Caco-2 (cell line): Measurements from ENCODE around the gene ATAD3B. TPM values are rescaled to one million over a fixed set of nuclear protein-coding genes. Genes with fewer than 3 reads are reported as not detected.

Source experiments
- BruUV-seq: library from RNA; stranded (reverse); fragments of 400-500 nt; replicated peaks from 2 replicates; lab custom pipeline; 2021; lab: Mats Ljungman, UMichigan
- CTCF ChIA-PET: fragments of 300-600 bp; sonication (Branson Sonifier 250); formaldehyde crosslinking; loops from one replicate; lab custom pipeline; 2022; ENCODE audit warnings: antibody characterized with exemption; lab: Charles Lee
- POLR2A ChIA-PET: fragments of 300-600 bp; sonication (Branson Sonifier 250); formaldehyde crosslinking; loops from one replicate; lab custom pipeline; 2022; ENCODE audit warnings: antibody characterized with exemption; lab: Charles Lee
- DNase-seq, 2 experiments: peaks; one replicate each; pipeline versions ENCODE4 v3.0.0 to v3.0.0-alpha.2; 2020 to 2022
- H3K27me3 ChIP-seq: replicated peaks from 2 replicates; pipeline ENCODE4 v1.6.0; 2011; ENCODE audit warnings: low read length; ENCODE audit not compliant: control insufficient read depth, insufficient read depth
- H3K36me3 ChIP-seq: 2 replicates; pipeline ENCODE4 v1.5.1; 2011; ENCODE audit warnings: low read length; ENCODE audit not compliant: control insufficient read depth, insufficient read depth
- H3K4me1 ChIP-seq: fragments of 250-450 bp; sonication (Bioruptor Pico); 2 replicates; pipeline ENCODE4 v1.5.1; 2020; ENCODE audit warnings: mild to moderate bottlenecking
- H3K4me3 ChIP-seq: 2 replicates; pipeline ENCODE4 v1.5.1; 2011; ENCODE audit warnings: low read depth, mild to moderate bottlenecking, control low read depth, low read length
- H3K9me3 ChIP-seq: fragments of 250-450 bp; sonication (Bioruptor Pico); 2 replicates; pipeline ENCODE4 v1.5.1; 2020; ENCODE audit warnings: mild to moderate bottlenecking, moderate library complexity
- H3K27ac Mint-ChIP-seq: one replicate; pipeline ENCODE4 v1.8.0; 2022; ENCODE audit warnings: mixed read lengths; ENCODE audit not compliant: unreplicated experiment
- H3K27me3 Mint-ChIP-seq: one replicate; pipeline ENCODE4 v1.8.0; 2022; ENCODE audit warnings: mixed read lengths; ENCODE audit not compliant: insufficient read depth, unreplicated experiment
- H3K36me3 Mint-ChIP-seq: one replicate; pipeline ENCODE4 v1.8.0; 2022; ENCODE audit warnings: mild to moderate bottlenecking, mixed read lengths; ENCODE audit not compliant: insufficient read depth, unreplicated experiment
- H3K4me1 Mint-ChIP-seq: one replicate; pipeline ENCODE4 v1.8.0; 2022; ENCODE audit warnings: low read depth, mixed read lengths; ENCODE audit not compliant: unreplicated experiment
- H3K4me3 Mint-ChIP-seq: one replicate; pipeline ENCODE4 v1.8.0; 2022; ENCODE audit warnings: mild to moderate bottlenecking, moderate library complexity, mixed read lengths; ENCODE audit not compliant: unreplicated experiment
- H3K9me3 Mint-ChIP-seq: one replicate; pipeline ENCODE4 v1.8.0; 2022; ENCODE audit warnings: mixed read lengths; ENCODE audit not compliant: unreplicated experiment
- CTCF ChIP-seq, 2 experiments: fragments of 200-600 bp in 1 of 2; IDR thresholded peaks; 1 replicate in 1 of 2; 2 replicates in 1 of 2; pipeline versions ENCODE4 v1.5.1 to v1.8.0; 2011 to 2022; ENCODE audit warnings: antibody characterized with exemption in 1 of 2, control low read depth in 1 of 2, inconsistent platforms in 1 of 2, low read depth in 1 of 2, low read length in 1 of 2, mild to moderate bottlenecking in 1 of 2, moderate library complexity in 1 of 2; ENCODE audit not compliant: insufficient read depth in 1 of 2, severe bottlenecking in 1 of 2, unreplicated experiment in 1 of 2
- intact Hi-C: fragments of 100-400 bp; cut with micrococcal nuclease; formaldehyde crosslinking; loops from one replicate; pipeline ENCODE4 v1.10.0; 2022; ENCODE audit not compliant: unreplicated experiment
- total RNA-seq: library from RNA; stranded (reverse); gene quantifications from 2 replicates; pipeline ENCODE4 v1.2.3, GENCODE V29; 2022

ATAD3B gene
- total RNA-seq, 1 experiment from 2014 or later, result 48.1 TPM

GRCh38 chr1:1429671-1430073 is 41.9 kb upstream of the ATAD3B start:
- Mint-ChIP-seq H3K4me3 (no peak overlapping the region), H3K27ac (peak overlapping the region; percentile 59), H3K4me1 (peaks cover 5% of the 10 kb centered on the region), H3K36me3 (peaks cover 2% of the 10 kb centered on the region), H3K27me3 (no peaks in the 10 kb centered on the region), H3K9me3 (no peaks in the 10 kb centered on the region)
- CTCF ChIA-PET, result no interaction called here
- Histone ChIP-seq H3K36me3 (no peaks in the 10 kb centered on the region), H3K9me3 (no peaks in the 10 kb centered on the region), H3K4me3 (no peak overlapping the region), H3K27me3 (no peaks in the 10 kb centered on the region), H3K4me1 (peaks cover 56% of the 10 kb centered on the region)
- BruUV-seq, result no TSS peak
- TF ChIP-seq CTCF (IDR thresholded peaks at IDR 0.05; ENCODE audit: insufficient read depth in 1 of 2, low read depth in 1 of 2, low read length in 1 of 2, severe bottlenecking in 1 of 2, unreplicated experiment in 1 of 2), result no peak
- DNase-seq, result no peak
- POLR2A ChIA-PET, result no interaction called here
- intact Hi-C loops, result loop anchor here (5.0 kb wide), 1 partner anchor 32 kb away; the partner anchor contains the start of gene CCNL2

- no peak overlapping the region for H3K4me3 Mint-ChIP-seq
- intact Hi-C loops, result loop anchor here (5.0 kb wide), 1 partner anchor 33 kb away; the partner anchor contains the start of gene CCNL2
- peaks cover 8% of the 10 kb centered on the region for H3K36me3 Mint-ChIP-seq
Observed at GRCh38 chr1:1430114-1430982, 41.2 kb upstream of the ATAD3B start.

More at GRCh38 chr1:1430114-1430982, 41.2 kb upstream of the ATAD3B start:
- Histone ChIP-seq H3K27me3 (no peaks in the 10 kb centered on the region), H3K36me3 (no peaks in the 10 kb centered on the region), H3K4me1 (peaks cover 63% of the 10 kb centered on the region), H3K9me3 (no peaks in the 10 kb centered on the region), H3K4me3 (no peak overlapping the region)
- ChIA-PET CTCF (interaction anchor here (0.6 kb wide), 1 partner anchor 239 kb away, joined by 3 read pairs; no protein-coding TSS in a partner anchor), POLR2A (interaction anchor here (0.6 to 0.7 kb wide), 3 partner anchors 14 to 31 kb away, joined by 4 to 6 read pairs (median 4); partner anchors contain the start of gene CCNL2)
- Mint-ChIP-seq H3K27ac (peak overlapping the region; percentile 59), H3K27me3 (no peaks in the 10 kb centered on the region), H3K4me1 (peaks cover 5% of the 10 kb centered on the region), H3K9me3 (no peaks in the 10 kb centered on the region)
- DNase-seq, result peak in 1 of 2 experiments; percentile 73
- BruUV-seq, result no TSS peak
- TF ChIP-seq CTCF (IDR thresholded peaks at IDR 0.05; ENCODE audit: insufficient read depth in 1 of 2, low read depth in 1 of 2, low read length in 1 of 2, severe bottlenecking in 1 of 2, unreplicated experiment in 1 of 2), result no peak
